GM18867 (cell line): ENCODE data around the gene ESYT2.
A peak's percentile ranks its signal among the peaks of the same experiment; 100 is the strongest.
"Not testable (repeated sequence)": the region's sequence is repeated elsewhere in the genome, so short reads cannot be mapped to it uniquely, and the experiment has no call there.

Source experiments
- ATAC-seq: cut with Tn5 transposase; IDR thresholded peaks from one replicate; pipeline ENCODE4 v1.9.1; 2021; ENCODE audit warnings: mild to moderate bottlenecking, moderate library complexity; ENCODE audit not compliant: unreplicated experiment

The ESYT2 gene

GRCh38 chr7:158829342-158830210 is at the start of gene ESYT2:
ESYT2 (minus strand) TSS chr7:158829509; CDS start chr7:158829418, 91 bp downstream.
- peak; percentile 83 for ATAC-seq

- ATAC-seq: not testable (repeated sequence)
Measured at GRCh38 chr7:158878151-158879079, 49.1 kb upstream of the ESYT2 start.

- ATAC-seq: no peak
Measured at GRCh38 chr7:158876984-158877383, 47.7 kb upstream of the ESYT2 start.

GRCh38 chr7:158869876-158870275 is 40.6 kb upstream of the ESYT2 start:
- ATAC-seq: no peak

- ATAC-seq: no peak
Measured at GRCh38 chr7:158868764-158869410, 39.6 kb upstream of the ESYT2 start.

GRCh38 chr7:158867214-158867984 is 38.1 kb upstream of the ESYT2 start:
- ATAC-seq: no peak

GRCh38 chr7:158865977-158866376 is 36.7 kb upstream of the ESYT2 start:
- no peak for ATAC-seq

GRCh38 chr7:158865462-158865922 is 36.2 kb upstream of the ESYT2 start:
- no peak for ATAC-seq

- no peak for ATAC-seq
Measured at GRCh38 chr7:158864833-158865232, 35.5 kb upstream of the ESYT2 start.

- ATAC-seq: no peak
Measured at GRCh38 chr7:158864507-158864820, 35.2 kb upstream of the ESYT2 start.

- peak; percentile 33 for ATAC-seq
Measured at GRCh38 chr7:158863611-158864506, 34.5 kb upstream of the ESYT2 start.

- peak; percentile 53 for ATAC-seq
Measured at GRCh38 chr7:158862985-158863610, 33.8 kb upstream of the ESYT2 start.

GRCh38 chr7:158861936-158862704 is 32.8 kb upstream of the ESYT2 start:
- no peak for ATAC-seq

- ATAC-seq: no peak
Measured at GRCh38 chr7:158861004-158861787, 31.9 kb upstream of the ESYT2 start.

GRCh38 chr7:158860394-158860793 is 31.1 kb upstream of the ESYT2 start:
- no peak for ATAC-seq

GRCh38 chr7:158858592-158859503 is 29.5 kb upstream of the ESYT2 start:
- no peak for ATAC-seq
